ENCODE data around the gene NFAT5. TPM values are rescaled to one million over a fixed set of nuclear protein-coding genes. Genes with fewer than 3 reads are reported as not detected.
"Not testable (repeated sequence)": the region's sequence is repeated elsewhere in the genome, so short reads cannot be mapped to it uniquely, and the experiment has no call there.

NFAT5 gene
- total RNA-seq, 3 donors from 2014 or later: 32.8 to 36.4 (median 33.2) TPM

DNA sequence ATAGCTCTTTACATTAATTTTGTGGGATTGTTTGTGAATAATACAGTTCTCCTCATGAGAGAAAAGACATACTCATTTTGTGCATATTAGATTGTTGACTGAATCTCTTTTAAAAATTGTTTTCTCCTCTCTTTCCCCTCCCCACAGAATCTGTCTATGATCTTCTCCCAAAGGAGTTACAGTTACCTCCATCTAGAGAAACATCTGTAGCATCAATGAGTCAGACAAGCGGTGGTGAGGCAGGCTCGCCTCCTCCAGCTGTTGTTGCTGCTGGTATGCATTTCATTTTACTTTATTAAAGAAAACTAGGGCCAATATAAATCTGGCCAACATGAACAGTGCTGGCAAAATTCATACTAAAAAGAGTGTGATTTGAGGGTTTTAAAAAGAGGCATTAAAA lies 60.5 kb downstream of the NFAT5 start:
- ATAC-seq: no peak
- no peaks in the 10 kb centered on the region for H3K27me3 Mint-ChIP-seq (ENCODE audit: low read depth)
- H3K4me3 Mint-ChIP-seq: no peak overlapping the region
- H3K36me3 Mint-ChIP-seq (ENCODE audit: insufficient read depth): peaks cover 16% of the 10 kb centered on the region
- H3K4me1 Mint-ChIP-seq (ENCODE audit: low read depth): peaks cover 8% of the 10 kb centered on the region
- no peak for DNase-seq
- no peaks in the 10 kb centered on the region for H3K9me3 Mint-ChIP-seq

DNA sequence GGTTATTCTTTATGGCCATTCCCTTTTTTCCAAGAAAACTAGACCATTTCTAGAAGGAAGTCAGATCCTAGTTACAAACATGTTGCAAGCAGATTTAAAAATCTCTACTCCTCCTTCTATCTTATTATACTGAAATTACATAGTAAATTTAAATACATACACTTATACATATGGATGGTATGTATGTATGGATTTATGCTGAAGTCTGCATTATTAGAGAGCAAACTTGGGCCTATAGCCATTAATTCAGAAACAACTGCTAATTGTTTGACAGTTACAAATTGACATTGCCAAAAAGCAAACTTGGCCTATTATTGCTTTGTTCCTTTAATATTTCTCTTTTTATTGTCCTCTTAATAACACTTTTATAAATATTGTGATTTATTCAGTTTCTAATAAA lies 67.1 kb downstream of the NFAT5 start:
- Mint-ChIP-seq H3K9me3 (peaks cover 8% of the 10 kb centered on the region), H3K27me3 (ENCODE audit: low read depth) (no peaks in the 10 kb centered on the region), H3K36me3 (ENCODE audit: insufficient read depth) (peaks cover 38% of the 10 kb centered on the region), H3K4me1 (ENCODE audit: low read depth) (no peaks in the 10 kb centered on the region), H3K4me3 (no peak overlapping the region)
- no peak for DNase-seq
- ATAC-seq: no peak

DNA sequence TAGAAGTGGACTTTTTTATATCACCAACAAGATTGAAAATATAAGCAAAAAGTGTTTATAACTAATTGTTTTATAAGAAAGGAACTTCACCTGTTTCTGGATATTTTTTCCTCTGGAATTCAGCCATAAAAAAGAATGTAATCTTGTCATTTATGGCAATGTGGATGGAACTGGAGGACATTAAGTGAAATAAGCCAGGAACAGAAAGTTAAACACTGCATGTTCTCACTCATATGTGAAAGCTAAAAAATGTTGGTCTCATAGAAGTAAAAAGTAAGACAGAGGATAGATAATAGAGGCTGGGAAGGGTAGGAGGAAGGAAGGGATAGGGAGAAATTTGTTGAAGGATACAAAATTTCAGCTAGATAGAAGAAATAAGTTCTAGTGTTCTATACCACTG lies 67.6 kb downstream of the NFAT5 start:
- ATAC-seq: no peak
- Mint-ChIP-seq H3K9me3 (peaks cover 8% of the 10 kb centered on the region), H3K36me3 (ENCODE audit: insufficient read depth) (peaks cover 34% of the 10 kb centered on the region), H3K27me3 (ENCODE audit: low read depth) (no peaks in the 10 kb centered on the region), H3K4me3 (no peak overlapping the region), H3K4me1 (ENCODE audit: low read depth) (no peaks in the 10 kb centered on the region)
- no peak for DNase-seq

DNA sequence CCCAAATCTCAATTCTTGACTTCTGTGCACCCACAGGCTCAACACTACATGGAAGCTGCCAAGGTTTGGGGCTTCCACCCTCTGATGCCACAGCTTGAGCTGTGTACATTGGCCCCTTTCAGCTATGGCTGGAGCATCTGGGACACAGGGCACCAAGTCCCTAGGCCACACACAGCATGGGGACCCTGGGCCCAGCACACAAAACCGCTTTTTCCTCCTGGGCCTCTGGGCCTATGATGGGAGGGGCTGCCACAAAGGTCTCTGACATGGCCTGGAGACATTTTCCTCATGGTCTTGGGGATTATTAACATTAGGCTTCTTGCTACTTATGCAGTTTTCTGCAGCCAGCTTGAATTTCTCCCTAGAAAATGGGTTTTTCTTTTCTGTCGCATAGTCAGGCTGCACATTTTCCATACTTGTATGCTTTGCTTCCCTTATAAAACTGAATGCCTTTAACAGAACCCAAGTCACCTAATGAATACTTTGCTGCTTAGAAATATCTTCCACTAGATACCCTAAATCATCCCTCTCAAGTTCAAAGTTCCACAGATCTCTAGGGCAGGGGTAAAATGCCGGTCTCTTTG lies 70.9 kb downstream of the NFAT5 start:
- not testable (repeated sequence) for H3K27me3 Mint-ChIP-seq (ENCODE audit: low read depth); H3K9me3 Mint-ChIP-seq; H3K4me3 Mint-ChIP-seq; DNase-seq; H3K4me1 Mint-ChIP-seq (ENCODE audit: low read depth); ATAC-seq
- H3K36me3 Mint-ChIP-seq (ENCODE audit: insufficient read depth): peaks cover 31% of the 10 kb centered on the region

DNA sequence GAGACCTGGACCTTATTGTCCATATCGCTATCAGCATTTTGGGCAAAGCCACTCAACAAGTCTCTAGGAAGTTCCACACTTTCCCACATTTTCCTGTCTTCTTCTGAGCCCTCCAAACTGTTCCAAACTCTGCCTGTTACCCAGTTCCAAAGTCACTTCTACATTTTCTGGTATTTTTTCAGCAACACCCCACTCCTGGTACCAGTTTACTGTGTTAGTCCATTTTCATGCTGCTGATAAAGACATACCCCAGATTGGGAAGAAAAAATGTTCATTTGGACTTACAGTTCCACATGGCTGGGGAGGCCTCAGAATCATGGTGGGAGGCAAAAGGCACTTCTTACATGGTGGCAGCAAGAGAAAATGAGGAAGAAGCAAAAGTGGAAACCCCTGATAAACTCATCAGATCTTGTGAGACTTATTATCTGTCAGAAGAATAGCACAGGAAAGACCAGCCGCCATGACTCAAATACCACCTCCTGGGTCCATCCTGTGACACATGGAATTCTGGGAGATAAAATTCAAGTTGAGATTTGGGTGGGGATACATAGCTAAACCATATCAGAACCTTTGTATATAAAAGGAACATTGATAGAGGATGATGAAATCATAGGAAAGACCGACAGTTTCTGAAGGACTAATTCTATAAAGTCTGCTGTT lies 71.6 kb downstream of the NFAT5 start:
- H3K4me3 Mint-ChIP-seq; H3K27me3 Mint-ChIP-seq (ENCODE audit: low read depth); H3K9me3 Mint-ChIP-seq; H3K4me1 Mint-ChIP-seq (ENCODE audit: low read depth); ATAC-seq; DNase-seq: not testable (repeated sequence)
- H3K36me3 Mint-ChIP-seq (ENCODE audit: insufficient read depth): peaks cover 31% of the 10 kb centered on the region

DNA sequence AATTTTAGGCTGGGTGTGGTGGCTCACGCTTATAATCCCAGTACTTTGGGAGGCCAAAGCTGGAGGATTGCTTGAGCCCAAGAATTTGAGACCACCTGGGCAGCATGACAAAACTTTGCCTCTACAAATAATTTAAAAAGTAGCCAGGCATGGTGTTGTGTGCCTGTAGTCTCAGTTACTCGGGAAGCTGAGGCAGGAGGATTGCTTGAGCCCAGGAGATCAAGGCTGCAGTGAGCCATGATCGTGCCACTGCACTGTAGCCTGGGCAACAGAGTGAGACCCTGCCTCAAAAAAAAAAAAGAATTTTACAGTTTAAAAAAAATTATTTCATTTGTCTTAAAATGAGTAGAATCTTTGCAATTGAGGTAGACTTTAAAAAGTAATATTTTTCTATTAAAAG lies 78.2 kb downstream of the NFAT5 start:
- not testable (repeated sequence) for ATAC-seq; H3K4me1 Mint-ChIP-seq (ENCODE audit: low read depth); DNase-seq; H3K9me3 Mint-ChIP-seq; H3K4me3 Mint-ChIP-seq; H3K27me3 Mint-ChIP-seq (ENCODE audit: low read depth)
- peaks cover 13% of the 10 kb centered on the region for H3K36me3 Mint-ChIP-seq (ENCODE audit: insufficient read depth)

DNA sequence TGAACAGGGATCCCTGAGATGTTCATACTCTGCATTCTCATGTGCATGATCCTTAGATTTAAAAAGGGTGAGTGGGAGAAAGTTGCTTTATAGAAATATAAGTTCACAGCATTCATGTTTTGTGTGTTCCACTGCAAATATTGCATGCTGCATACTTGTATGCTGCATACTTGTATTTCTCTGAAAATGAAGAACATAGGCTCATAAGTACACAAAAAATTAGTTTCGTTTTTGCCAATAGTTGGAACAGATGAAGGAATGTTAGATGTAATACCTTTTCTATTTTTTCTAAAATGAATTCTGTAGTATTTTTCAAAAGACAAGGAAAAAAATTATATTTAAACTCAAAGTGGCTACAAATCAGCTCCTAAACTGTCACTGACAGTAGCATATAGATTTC lies 79.0 kb downstream of the NFAT5 start:
- Mint-ChIP-seq H3K9me3 (no peaks in the 10 kb centered on the region), H3K27me3 (ENCODE audit: low read depth) (no peaks in the 10 kb centered on the region), H3K4me3 (no peak overlapping the region), H3K4me1 (ENCODE audit: low read depth) (peaks cover 4% of the 10 kb centered on the region), H3K36me3 (ENCODE audit: insufficient read depth) (peaks cover 13% of the 10 kb centered on the region)
- ATAC-seq: no peak
- DNase-seq: no peak

DNA sequence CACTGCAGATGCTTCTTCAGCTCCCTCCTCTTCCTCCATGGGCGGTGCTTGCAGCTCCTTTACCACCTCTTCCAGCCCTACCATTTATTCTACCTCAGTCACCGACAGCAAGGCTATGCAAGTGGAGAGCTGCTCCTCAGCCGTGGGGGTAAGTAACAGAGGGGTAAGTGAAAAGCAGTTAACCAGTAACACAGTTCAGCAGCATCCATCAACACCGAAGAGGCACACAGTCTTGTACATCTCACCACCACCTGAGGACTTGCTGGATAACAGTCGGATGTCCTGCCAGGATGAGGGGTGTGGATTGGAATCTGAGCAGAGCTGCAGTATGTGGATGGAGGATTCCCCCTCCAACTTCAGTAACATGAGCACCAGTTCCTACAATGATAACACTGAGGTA lies 81.3 kb downstream of the NFAT5 start:
- no peak for DNase-seq
- no peaks in the 10 kb centered on the region for H3K9me3 Mint-ChIP-seq
- H3K4me3 Mint-ChIP-seq: no peak overlapping the region
- H3K4me1 Mint-ChIP-seq (ENCODE audit: low read depth): peaks cover 4% of the 10 kb centered on the region
- H3K36me3 Mint-ChIP-seq (ENCODE audit: insufficient read depth): peaks cover 13% of the 10 kb centered on the region
- H3K27me3 Mint-ChIP-seq (ENCODE audit: low read depth): no peaks in the 10 kb centered on the region
- no peak for ATAC-seq

DNA sequence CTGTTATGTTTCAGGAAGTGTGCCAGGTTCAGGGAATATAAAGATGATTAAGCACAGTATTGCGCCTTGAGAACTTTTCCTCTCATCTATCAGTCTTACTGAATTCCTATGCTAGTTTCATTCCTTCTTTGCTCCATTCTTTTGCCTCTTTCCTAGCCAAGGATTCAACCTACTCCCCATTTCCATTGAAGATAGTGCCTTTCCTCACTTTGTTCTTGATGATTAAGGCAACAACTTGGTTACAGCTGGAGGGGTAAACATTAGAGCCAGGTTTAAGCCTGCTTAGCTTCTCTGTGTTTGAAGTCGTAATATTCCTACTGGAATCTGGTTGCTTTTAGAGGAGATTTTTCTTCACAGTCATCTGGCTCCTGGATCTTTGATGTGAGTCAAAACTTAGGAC lies 85.5 kb downstream of the NFAT5 start:
- Mint-ChIP-seq H3K36me3 (ENCODE audit: insufficient read depth) (peaks cover 28% of the 10 kb centered on the region), H3K4me3 (no peak overlapping the region), H3K9me3 (no peaks in the 10 kb centered on the region), H3K4me1 (ENCODE audit: low read depth) (no peaks in the 10 kb centered on the region), H3K27me3 (ENCODE audit: low read depth) (no peaks in the 10 kb centered on the region)
- ATAC-seq: no peak
- DNase-seq: no peak

DNA sequence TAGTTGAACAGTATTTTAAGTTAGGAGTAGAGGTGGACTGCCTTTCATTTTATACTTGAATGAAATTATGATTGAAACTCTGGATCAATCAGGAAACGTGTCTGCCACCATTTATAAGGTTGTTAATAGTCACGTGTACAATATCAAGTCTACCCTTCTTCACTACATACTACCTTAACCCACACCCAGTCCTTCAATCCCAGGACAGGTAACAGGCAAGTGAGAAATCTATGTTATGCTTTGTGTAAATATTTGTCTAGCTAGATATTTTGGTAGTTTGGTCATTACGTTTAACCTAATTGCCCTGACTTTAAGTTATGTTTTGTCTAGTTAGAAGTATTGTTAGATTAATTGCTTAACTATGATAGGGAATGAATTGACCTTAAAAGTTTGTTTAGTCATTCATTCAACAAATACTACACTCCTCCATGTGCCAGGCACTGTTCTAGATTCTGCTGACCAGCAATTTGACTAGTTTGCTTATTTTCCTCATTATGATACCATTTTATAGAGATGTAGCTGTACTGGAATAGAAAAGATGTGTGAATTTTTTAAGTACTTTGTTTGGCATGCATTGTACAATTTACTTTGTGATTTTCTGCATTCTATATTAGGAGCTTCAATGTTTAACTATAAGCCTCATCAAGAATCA lies 88.6 kb downstream of the NFAT5 start:
- Mint-ChIP-seq H3K4me3 (no peak overlapping the region), H3K9me3 (no peaks in the 10 kb centered on the region), H3K36me3 (ENCODE audit: insufficient read depth) (peaks cover 19% of the 10 kb centered on the region), H3K27me3 (ENCODE audit: low read depth) (no peaks in the 10 kb centered on the region), H3K4me1 (ENCODE audit: low read depth) (no peaks in the 10 kb centered on the region)
- DNase-seq: no peak
- no peak for ATAC-seq

DNA sequence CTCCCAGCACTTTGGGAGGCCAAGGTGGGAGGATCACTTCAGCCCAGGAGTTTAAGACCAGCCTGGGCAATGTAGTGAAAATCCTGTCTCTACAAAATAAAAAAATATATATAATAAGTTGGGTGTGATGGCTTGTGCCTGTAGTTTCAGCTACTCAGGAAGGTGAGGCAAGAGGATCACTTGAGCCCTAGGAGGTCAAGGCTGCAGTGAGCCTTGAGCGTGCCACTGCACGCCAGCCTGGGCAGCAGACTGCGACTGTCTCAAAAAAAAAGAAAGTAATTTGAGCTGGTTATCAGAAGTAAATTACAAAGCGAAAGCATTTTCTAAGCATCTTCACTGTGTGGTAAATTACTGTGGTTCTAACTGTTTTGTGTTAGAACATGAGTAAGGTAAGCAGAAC lies 94.4 kb downstream of the NFAT5 start:
- H3K36me3 Mint-ChIP-seq (ENCODE audit: insufficient read depth): peaks cover 17% of the 10 kb centered on the region
- ATAC-seq (no peak), DNase-seq (no peak)
- H3K4me3 Mint-ChIP-seq: no peak overlapping the region
- no peaks in the 10 kb centered on the region for H3K27me3 Mint-ChIP-seq (ENCODE audit: low read depth)
- no peaks in the 10 kb centered on the region for H3K4me1 Mint-ChIP-seq (ENCODE audit: low read depth)
- H3K9me3 Mint-ChIP-seq: no peaks in the 10 kb centered on the region

DNA sequence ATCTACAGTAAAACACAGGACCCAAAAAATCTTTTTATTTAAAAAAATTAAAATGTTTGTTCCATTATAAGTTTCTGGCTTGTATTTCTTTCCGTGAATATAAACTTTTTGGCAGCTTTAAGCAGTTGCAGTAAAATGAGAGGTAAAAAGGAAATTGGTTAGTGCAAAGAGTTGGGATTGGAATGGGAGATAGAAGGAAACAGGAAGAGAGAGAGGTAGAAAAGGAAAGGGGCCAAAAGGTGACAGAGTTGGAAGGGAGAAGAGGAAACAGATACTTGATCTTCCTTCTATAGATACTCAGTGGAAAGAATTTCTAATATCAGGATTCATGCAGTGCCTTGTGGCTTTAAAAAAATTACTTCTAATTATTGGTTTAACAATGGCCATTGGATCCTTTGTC lies 97.1 kb downstream of the NFAT5 start:
- H3K4me3 Mint-ChIP-seq: no peak overlapping the region
- no peaks in the 10 kb centered on the region for H3K4me1 Mint-ChIP-seq (ENCODE audit: low read depth)
- no peaks in the 10 kb centered on the region for H3K9me3 Mint-ChIP-seq
- no peak for ATAC-seq
- H3K36me3 Mint-ChIP-seq (ENCODE audit: insufficient read depth): peaks cover 15% of the 10 kb centered on the region
- no peaks in the 10 kb centered on the region for H3K27me3 Mint-ChIP-seq (ENCODE audit: low read depth)
- no peak for DNase-seq

DNA sequence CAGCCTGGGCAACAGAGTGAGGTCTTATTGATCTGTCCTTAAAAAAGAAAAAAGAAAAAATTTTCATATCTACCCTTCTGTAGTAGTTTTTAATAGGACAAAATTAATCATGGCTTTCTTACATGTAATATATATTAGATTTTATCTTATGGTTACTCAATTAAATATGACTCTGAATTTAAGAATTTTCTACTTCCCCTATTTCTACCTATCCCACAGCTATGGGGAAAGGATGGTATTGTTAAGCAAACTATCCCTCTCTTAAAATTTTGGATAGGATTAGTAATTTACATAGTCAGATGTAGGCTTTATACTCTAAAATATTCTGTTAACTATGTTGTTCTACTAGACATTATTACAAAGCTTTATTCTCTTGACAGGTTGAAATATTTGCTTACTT lies 98.1 kb downstream of the NFAT5 start:
- ATAC-seq (no peak), DNase-seq (no peak)
- H3K9me3 Mint-ChIP-seq: no peaks in the 10 kb centered on the region
- H3K4me1 Mint-ChIP-seq (ENCODE audit: low read depth): no peaks in the 10 kb centered on the region
- peaks cover 17% of the 10 kb centered on the region for H3K36me3 Mint-ChIP-seq (ENCODE audit: insufficient read depth)
- H3K4me3 Mint-ChIP-seq: no peak overlapping the region
- H3K27me3 Mint-ChIP-seq (ENCODE audit: low read depth): no peaks in the 10 kb centered on the region

DNA sequence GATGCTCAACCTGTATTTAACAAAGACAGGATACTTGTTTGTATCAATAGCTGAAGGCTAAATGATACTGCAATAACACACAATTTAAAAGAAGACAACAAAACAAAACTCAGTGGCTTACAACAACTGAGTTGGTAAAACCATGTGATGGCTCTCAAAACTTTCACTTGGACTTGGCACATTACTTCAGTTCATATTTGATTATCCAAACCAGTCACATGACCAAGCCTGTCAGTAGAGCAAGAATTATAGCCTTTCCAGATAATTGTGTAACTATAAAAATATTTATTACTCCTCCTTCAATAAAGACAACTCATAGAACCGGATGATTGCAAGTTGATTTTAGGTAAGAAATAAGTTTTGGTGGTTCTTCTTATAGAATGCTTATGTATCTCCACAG lies 103.8 kb downstream of the NFAT5 start:
- no peaks in the 10 kb centered on the region for H3K27me3 Mint-ChIP-seq (ENCODE audit: low read depth)

DNA sequence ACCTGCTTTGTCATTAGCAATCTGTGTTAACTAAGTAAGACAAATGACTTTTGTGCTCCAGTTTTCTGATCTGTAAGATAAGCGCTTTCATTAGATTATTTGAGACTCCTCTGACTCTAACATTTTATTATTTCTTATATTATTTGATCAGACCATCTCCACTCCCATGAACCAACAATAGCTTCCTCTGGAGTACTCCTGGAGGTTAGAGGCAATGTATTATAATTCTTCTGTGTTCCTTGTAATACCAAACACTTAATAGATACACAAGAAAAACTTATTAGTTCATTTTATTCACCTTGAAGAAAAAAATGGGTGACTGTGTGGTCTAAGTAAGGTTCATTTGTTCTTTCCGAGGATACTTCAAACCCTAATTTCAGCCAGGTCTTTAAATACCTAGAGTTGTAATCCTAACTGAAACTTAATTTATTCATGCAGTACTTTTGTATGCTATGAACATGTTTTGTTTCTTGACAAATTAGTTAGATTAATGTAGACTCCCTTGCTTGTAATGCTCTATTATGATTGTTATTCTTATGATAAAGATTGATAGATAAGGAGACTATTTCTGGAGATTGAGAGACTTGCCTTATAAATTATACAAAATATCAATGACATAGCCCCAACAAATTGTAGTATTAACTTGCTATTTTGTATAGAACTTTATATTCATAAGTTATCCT lies 106.7 kb downstream of the NFAT5 start:
- no peak for ATAC-seq
- no peak for DNase-seq
- no peak overlapping the region for H3K4me3 Mint-ChIP-seq
- H3K36me3 Mint-ChIP-seq (ENCODE audit: insufficient read depth): peaks cover 29% of the 10 kb centered on the region
- H3K27me3 Mint-ChIP-seq (ENCODE audit: low read depth): no peaks in the 10 kb centered on the region
- no peaks in the 10 kb centered on the region for H3K9me3 Mint-ChIP-seq
- H3K4me1 Mint-ChIP-seq (ENCODE audit: low read depth): no peaks in the 10 kb centered on the region

More for the DNA sequence above, 103.8 kb downstream of the NFAT5 start:
- no peaks in the 10 kb centered on the region for H3K9me3 Mint-ChIP-seq
- ATAC-seq: no peak
- no peaks in the 10 kb centered on the region for H3K4me1 Mint-ChIP-seq (ENCODE audit: low read depth)
- no peak overlapping the region for H3K4me3 Mint-ChIP-seq
- peaks cover 16% of the 10 kb centered on the region for H3K36me3 Mint-ChIP-seq (ENCODE audit: insufficient read depth)
- no peak for DNase-seq
